Stimulated activated CD8-positive, alpha-beta memory T cell treated with anti-CD3 and anti-CD28 coated beads, Interleukin-7, amount 100 ng/mL, for 48 hours (primary cell): Measurements from ENCODE around the gene TPGS1.
"Not testable (repeated sequence)": the region's sequence is repeated elsewhere in the genome, so short reads cannot be mapped to it uniquely, and the experiment has no call there.

ENCODE experiments used
- DNase-seq, 2 donors: peaks; one replicate each; pipeline ENCODE4 v3.0.0-alpha.2; 2020; ENCODE audit warnings: low read depth in 1 of 2; ENCODE audit errors: extremely low read depth in 1 of 2

Gene TPGS1

DNA sequence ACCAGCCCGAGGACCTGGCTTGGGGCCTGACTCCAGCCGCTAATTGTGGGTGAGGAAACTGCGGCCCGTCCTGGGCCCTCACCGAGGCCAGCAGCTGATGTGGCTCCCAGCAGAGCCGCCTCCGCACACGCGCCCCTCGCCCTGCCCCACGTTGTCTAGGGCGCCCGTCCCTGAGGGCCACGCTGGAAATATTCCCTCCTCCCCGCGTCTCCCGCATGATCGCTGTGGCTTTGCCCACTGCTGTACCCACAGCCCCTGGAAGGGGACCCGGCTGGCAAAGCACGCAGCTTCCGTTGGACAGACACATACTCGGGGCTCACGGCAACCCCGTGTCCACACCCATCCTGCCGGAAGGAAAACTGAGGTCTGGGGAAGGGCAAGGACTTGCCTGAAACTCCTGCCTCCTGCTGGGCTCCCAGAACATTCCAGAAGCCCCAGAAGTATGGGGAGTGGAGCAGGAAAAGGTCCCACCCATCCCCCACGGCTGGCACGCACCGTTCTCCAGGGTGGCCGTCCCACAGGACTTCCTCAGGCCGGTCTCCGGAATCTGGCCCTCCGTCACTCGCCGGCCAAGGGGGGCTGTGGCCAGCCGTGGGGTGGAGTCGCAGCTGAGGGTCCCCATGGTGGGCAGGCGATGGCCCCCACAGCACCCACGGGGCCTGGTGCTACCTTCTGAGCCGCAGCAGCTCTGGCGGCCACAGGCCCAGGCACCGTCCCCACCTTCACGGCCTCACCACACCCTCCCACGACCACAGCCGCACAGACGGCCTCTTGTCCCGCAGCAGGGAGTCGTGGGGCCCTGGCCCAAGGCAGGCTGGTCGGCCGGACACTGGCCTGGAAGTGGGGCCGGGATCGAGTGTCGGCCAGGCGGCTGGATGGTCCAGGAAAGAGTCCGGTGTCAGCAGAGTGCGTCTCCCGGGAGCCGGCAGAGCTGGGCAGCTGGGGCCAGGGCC lies 32.9 kb upstream of the TPGS1 start:
- DNase-seq, result no peak

DNA sequence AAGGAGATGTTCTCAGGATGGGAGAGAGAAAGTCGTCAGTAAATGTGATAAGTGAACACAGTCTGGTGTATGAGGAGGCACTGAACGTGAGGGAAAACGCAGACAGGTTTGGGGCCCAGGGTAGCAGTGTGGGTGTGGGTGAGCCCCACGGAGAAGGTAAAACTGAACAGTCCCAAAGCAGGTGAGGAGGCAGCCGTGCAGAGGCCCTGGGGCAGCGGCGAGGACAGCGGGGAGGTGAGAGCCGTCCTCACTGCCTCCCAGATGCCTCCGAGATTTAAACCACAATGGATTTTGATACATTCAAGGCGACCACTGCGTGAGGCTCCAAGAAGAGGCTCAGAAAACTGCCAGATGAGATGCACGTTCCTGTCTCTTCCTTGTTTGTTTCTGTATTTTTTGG lies 31.9 kb upstream of the TPGS1 start:
- no peak for DNase-seq

- DNase-seq, result no peak
These were observed 28.9 kb upstream of the TPGS1 start for GRCh38 chr19:478236-478903.

DNA sequence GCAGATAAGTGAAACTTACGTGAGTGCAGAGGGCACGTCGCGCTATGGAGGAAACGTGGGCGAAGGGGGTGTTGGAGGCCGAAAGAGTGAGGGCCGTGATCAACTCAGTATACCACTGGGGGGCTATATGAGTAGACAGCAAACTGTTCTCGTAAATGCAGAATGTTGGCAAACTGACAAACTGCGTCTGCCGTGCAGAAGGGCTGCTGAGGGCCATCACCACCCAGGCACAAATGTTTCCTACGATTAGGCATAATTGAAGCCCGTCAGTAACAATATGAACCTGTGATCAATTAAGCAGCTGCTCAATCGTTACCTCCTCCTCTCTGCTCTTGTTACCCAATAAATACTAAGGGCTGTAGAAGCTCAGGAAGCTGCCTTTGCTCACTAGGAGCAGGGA lies 28.3 kb upstream of the TPGS1 start:
- no peak for DNase-seq

- DNase-seq, result no peak
These were observed 27.1 kb upstream of the TPGS1 start for GRCh38 chr19:480016-480855.

DNA sequence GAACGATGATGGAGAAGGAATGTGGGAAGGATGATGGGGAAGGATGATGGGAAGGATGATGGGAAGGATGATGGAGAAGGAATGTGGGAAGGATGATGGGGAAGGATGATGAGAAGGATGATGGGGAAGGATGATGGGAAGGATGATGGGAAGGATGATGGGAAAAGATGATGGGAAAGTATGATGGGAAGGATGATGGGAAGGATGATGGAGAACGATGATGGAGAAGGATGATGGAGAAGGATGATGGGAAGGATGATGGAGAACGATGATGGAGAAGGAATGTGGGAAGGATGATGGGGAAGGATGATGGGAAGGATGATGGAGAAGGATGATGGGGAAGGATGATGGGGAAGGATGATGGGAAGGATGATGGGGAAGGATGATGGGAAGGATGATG lies 26.2 kb upstream of the TPGS1 start:
- DNase-seq, result not testable (repeated sequence)

- no peak for DNase-seq
These were observed 24.9 kb upstream of the TPGS1 start for GRCh38 chr19:482186-483041.

GRCh38 chr19:483332-484072 lies 23.8 kb upstream of the TPGS1 start:
- no peak for DNase-seq

DNA sequence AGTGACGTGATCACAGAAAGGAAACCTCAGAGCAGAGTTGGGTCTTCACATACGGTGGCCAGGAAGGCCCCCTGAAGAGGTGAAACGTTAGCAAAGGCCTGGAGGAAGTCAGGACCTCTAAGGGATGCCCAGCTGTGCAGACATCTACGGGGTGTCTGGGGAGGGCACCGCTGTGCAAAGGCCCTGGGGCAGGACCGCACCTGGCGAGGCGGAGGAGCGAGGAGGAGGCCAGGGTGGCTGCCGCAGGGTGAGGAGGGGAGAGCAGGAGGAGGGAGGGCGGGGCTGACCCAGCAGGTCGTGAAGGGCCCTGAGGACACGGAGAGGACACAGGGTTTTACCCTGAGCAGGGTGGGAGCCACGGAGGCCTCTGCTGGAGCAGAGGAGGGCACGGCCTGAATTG lies 22.8 kb upstream of the TPGS1 start:
- DNase-seq, result no peak

DNA sequence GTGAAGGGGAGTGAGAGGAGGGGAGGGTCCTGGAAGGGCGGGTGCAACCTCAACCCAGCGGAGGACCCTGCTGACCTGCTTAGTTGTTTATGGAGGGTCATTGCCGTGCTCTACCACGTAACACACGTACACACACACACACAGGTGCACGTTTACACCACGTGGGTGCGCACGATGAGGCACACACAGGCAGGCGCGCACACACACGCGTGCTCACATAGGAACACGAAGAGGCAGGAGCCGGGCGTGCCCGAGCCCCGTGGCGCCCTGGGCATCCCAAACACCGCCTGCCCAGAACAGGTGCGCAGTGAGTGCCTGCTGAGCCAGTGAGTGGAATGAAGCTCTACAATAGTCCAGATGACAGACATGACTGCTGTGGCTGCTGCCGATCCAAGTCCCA lies 22.2 kb upstream of the TPGS1 start:
- DNase-seq, result no peak

- DNase-seq, result no peak
These were observed 21.6 kb upstream of the TPGS1 start for GRCh38 chr19:485583-486236.

DNA sequence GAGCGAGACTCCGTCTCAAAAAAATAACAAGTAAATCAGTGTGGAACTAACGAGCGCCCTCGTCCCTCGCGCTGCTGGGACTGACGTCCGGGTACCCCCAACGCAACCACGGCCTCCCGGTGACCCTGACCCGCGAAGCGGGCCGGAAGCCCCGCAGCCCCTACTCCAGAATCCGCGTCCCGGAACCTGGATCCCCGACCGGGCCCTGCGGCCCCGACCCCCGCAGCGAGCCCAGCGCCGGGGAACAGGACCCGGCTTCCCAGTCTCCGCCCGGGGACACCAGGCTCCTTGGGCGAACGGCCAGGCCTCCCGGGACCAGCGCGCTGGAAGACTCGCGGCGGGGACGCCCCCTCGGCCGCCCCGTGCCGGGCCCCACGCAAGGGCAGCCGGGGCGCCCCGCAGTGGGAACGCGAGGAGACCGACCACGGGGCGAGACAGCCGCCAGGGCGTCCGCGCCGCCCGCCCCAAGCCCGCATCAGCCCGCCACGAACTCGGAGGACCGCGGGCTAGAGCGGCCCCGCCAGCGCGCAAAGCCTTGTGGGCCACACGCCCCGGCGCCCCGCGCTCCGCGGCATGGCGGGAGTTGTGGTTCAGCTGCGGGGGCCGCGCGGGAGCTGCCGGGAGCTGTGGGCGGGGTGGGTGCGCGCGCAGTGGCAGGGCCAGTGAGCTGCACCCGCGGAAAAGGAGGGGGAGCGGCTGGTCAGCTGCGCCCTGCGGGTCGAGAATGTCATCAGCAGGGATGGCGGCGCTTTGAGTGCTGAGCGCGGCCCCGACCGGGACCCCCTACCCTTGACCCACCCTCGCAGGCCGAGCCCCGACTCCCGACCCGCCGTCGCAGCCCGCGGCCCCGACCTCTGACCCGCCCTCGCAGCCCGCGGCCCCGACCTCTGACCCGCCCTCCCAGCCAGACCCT lies 18.5 kb upstream of the TPGS1 start:
- DNase-seq, result peak; percentile 82 to 88

DNA sequence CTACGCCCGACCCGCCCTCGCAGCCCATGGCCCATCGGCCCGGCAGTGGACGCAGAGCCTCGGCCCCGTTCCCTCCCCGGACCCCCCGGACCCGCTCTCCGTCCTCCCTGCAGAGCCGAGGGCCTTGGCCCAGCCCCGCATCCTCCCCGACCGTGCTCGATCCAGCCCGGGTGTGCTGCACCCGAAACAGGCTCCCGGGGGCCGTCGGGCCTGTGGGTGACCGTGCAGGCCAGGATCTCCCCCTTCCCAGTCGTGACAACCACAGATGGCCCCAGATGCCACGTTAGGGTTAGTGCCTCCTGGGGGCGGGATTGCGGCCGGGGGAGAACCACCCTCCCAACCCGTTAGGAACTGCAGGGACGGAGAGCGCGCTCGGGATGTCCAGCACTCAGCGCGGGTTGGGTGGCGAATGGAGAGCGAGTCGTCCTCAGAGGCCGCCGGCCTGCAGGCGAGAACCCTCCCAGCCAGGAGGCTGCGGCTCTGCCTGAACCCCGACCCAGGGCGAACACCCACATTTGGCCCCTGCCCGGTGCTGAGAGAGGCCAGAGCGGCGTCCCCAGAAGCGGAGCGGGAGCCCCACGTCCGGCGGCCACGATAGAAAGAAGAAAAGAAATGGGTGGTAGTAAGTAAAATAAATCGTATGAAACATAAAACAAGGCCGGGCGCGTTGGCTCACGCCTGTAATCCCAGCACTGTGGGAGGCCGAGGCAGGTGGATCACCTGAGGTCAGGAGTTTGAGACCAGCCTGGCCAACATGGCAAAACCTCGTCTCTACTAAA lies 17.7 kb upstream of the TPGS1 start:
- no peak for DNase-seq

DNA sequence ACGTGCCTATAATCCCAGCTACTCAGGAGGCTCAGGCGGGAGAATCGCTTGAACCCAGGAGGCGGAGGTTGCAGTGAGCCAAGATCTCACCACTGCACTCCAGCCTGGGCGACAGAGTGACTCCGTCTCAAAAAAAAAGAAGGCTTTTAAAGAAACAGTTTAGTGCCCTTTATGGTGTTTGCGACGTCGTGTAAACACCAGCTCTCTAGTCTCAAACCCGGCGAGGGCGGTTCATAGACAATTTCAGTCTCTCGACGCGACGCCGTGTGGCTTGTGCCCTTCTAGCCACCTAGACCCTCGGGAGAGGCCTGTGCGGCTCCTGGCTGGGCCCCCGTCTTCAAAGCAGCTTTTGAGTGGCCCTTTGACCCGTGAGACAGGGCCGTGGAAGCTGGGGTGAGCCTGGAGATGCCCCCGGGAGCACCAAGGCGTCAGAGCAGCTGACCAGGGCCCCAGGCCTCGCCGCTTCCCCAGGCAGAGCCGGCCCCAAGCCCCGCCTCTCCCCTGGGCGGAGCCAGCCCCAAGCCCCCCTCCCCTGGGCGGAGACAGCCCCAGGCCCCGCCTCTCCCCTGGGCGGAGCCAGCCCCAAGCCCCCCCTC lies 16.1 kb upstream of the TPGS1 start:
- DNase-seq, result no peak

- no peak for DNase-seq
These were observed 15.2 kb upstream of the TPGS1 start for GRCh38 chr19:492091-492531.

DNA sequence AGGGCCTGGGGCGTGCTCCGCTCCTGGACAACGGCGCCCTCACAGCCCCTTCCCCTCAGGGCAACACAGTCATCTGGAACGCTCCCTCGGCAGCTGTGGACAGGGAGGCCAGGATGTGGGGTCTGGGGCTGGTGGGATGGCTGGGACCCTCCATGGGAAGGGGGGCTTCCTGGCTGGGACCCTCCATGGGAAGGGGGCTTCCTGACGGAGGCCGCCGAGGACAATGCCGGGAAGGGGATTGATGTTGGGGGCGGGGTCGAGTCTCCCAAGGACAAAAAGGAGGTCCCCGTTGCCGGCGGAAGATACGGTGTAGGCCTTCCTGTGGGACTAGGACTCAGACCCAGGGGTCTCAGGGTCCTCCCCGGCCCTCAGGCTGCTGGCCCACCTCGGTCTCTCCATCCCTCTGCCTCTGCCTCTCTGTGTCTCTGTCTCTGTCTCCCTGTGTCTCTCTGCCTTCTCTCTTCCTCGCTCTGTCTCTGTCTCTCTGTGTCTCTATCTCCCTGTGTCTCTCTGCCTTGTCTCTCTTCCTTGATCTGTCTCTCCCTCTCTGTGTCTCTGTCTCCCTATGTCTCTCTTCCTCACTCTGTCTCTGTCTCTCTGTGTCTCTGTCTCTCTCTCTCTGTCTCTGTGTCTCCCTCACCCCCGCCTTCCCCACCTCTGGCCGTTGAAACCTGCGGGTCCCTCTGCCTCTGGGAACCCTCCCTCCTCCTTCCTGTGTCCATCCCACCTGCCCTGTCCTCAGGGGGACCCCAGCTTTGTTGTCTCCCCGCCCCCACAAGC lies 13.7 kb upstream of the TPGS1 start:
- no peak for DNase-seq
